ENCODE results near the gene R3HDM4. TPM values are rescaled to one million over a fixed set of nuclear protein-coding genes. Genes with fewer than 3 reads are reported as not detected.

Gene R3HDM4
- total and polyA plus RNA-seq, 9 of the 15 experiments (the other 6 are each of a cell fraction or from before 2014, with no cell fraction given) = 3.2 to 154 (median 59.0) TPM

GRCh38 chr19:920051-920864 is 7.2 kb upstream of the R3HDM4 start (continued):
- no peak for TF ChIP-seq ZBTB40 (IDR thresholded peaks at IDR 0.05)
- no peak for TF ChIP-seq ZBTB40 (CRISPR knock-in tag; IDR thresholded peaks at IDR 0.05)
- TF ChIP-seq ZFP36 (IDR thresholded peaks at IDR 0.05; ENCODE audit: low read depth, low read length, partially characterized antibody) = peak; percentile 14
- TF ChIP-seq THAP7 (CRISPR knock-in tag; IDR thresholded peaks at IDR 0.05) = no peak
- no peak for TF ChIP-seq GATAD2A (IDR thresholded peaks at IDR 0.05)
- TF ChIP-seq ZNF175 (CRISPR knock-in tag; IDR thresholded peaks at IDR 0.05; ENCODE audit: low read depth) = no peak
- peak; percentile 98 for TF ChIP-seq ZBTB33 (CRISPR knock-in tag; IDR thresholded peaks at IDR 0.05)
- TF ChIP-seq SIRT6 (IDR thresholded peaks at IDR 0.05; ENCODE audit: low read depth, low read length) = no peak
- TF ChIP-seq RBM25 (IDR thresholded peaks at IDR 0.05; ENCODE audit: low read depth, low read length, severe bottlenecking) = peak; percentile 85
- TF ChIP-seq ARID4B (CRISPR knock-in tag; IDR thresholded peaks at IDR 0.05) = no peak

All from K562 (cell line).